Heart left ventricle (tissue), 16 donors: ENCODE results near the gene ILDR1. TPM values are rescaled to one million over a fixed set of nuclear protein-coding genes. Genes with fewer than 3 reads are reported as not detected.

ENCODE experiments used
- ATAC-seq, 4 donors: fragments of 200-7000 bp; cut with Tn5 transposase; one replicate each; pipeline ENCODE4 v1.9.1; 2020 to 2022; ENCODE audit warnings: moderate library complexity in 4 of 4, mild to moderate bottlenecking in 3 of 4, moderate number of reproducible peaks in 1 of 4
- DNase-seq, 5 donors: peaks; one replicate each; pipeline ENCODE4 v3.0.0-alpha.2; 2020
- H3K27ac ChIP-seq, 12 donors: fragments of 200-600 bp; sonication (generic) in 4 of 12; one replicate each; pipeline versions ENCODE4 v1.5.0 to v1.8.0; 2016 to 2022; ENCODE audit warnings: mild to moderate bottlenecking in 2 of 12
- H3K27me3 ChIP-seq, 9 donors: fragments of 200-600 bp; sonication (generic) in 2 of 9; one replicate each; pipeline versions ENCODE4 v1.5.1 to v1.8.0; 2016 to 2022; ENCODE audit warnings: mild to moderate bottlenecking in 3 of 9
- H3K36me3 ChIP-seq, 9 donors: fragments of 200-600 bp; sonication (generic) in 2 of 9; one replicate each; pipeline versions ENCODE4 v1.5.0 to v1.8.0; 2018 to 2022; ENCODE audit warnings: mild to moderate bottlenecking in 2 of 9
- H3K4me1 ChIP-seq, 12 donors: fragments of 200-600 bp; sonication (generic) in 4 of 12; one replicate each; pipeline versions ENCODE4 v1.5.0 to v1.8.0; 2016 to 2022; ENCODE audit warnings: mild to moderate bottlenecking in 3 of 12
- H3K4me3 ChIP-seq, 12 donors: fragments of 200-600 bp; sonication (generic) in 4 of 12; one replicate each; pipeline versions ENCODE4 v1.5.0 to v1.8.0; 2017 to 2022; ENCODE audit warnings: mild to moderate bottlenecking in 9 of 12, moderate library complexity in 4 of 12
- H3K9me3 ChIP-seq, 12 donors: fragments of 200-600 bp; sonication (generic) in 4 of 12; one replicate each; pipeline versions ENCODE4 v1.5.0 to v1.8.0; 2016 to 2022; ENCODE audit warnings: mild to moderate bottlenecking in 1 of 12
- CTCF ChIP-seq, 12 donors: fragments of 200-600 bp; sonication (generic) in 4 of 12; IDR thresholded peaks; one replicate each; pipeline versions ENCODE4 v1.5.0 to v1.8.0; 2018 to 2022; ENCODE audit warnings: antibody characterized with exemption in 12 of 12, mild to moderate bottlenecking in 5 of 12
- POLR2A ChIP-seq, 2 donors: fragments of 450-650 bp; IDR thresholded peaks; one replicate each; pipeline ENCODE4 v1.6.1; 2017; ENCODE audit warnings: antibody characterized with exemption in 2 of 2, mild to moderate bottlenecking in 2 of 2, moderate library complexity in 2 of 2
- WGBS, 4 donors: extraction: QIAGEN DNeasy Blood & Tissue Kit in 2 of 4; methylation state at CpG; one replicate each; pipeline versions ENCODE4 v1.1.5 to v1.1.7; 2013 to 2018; 5-methylcytosine and 5-hydroxymethylcytosine counted together
- intact Hi-C, 10 donors: fragments of 100-400 bp; cut with DNase I; formaldehyde crosslinking; loops; one replicate each; pipeline versions ENCODE4 v1.11.1 to v1.14.2; 2022
- polyA plus RNA-seq, 2 donors: library from polyadenylated mRNA; stranded (reverse); fragments of 200-250 nt; gene quantifications; one replicate each; pipeline ENCODE4 v1.2.3, GENCODE V29; 2013
- total RNA-seq, 9 donors: library from RNA; depleted of rRNA in 2 of 9; stranded (reverse); fragments of >200 nt in 2 of 9; fragmentation: NEBNext Ultra II Directional in 3 of 9; extraction: Animal tissue kit (Norgen Biotek cat#: 25700) in 3 of 9; gene quantifications; one replicate each; pipeline versions ENCODE4 v1.1.0 to v1.2.4, GENCODE V29; 2016 to 2023
- donor health status: ischemic (EF 13 %, LVEDD 7.1; RV severe dilation, severe dysfunction).
- donor health status: healthy with polysubstance abuse.
- donor health status: DM: no; HTN: yes; CAD: no.
- donor health status: DM: no; HTN: no; CAD: no.
- donor health status: ischemic (EF 25% LVEDD 6.9; RV normal size, moderate dysfunction).
- donor health status: ischemic (EF 25% LVEDD 5.7; RV mildly dilated, moderate dysfunction).
- donor health status: healthy.
- donor health status: DM: yes; HTN: yes; CAD: no.
- donor health status: ischemic (EF 35%, LVEDD 5.7; RV mildly dilated, moderate dysfunction).
- donor health status: nonischemic (EF 11% LVEDD 7.7; RV severe dilation, severe dysfunction).
- donor health status: DM: yes; HTN: yes; CAD: no.
- donor health status: PGD.
- donor health status: ischemic (EF 29% LVEDD 5.4; RV normal size, mild dysfunction).
- donor health status: nonischemic (EF 23%, LVEDD 6.1; RV moderate dilation, normal function).

The ILDR1 gene
- total and polyA plus RNA-seq, 11 donors, result 0.18 to 0.24 (median 0.20) TPM; not detected in 8

- Histone ChIP-seq H3K4me1 (peaks cover 0 to 24% (median 0%) of the 10 kb centered on the region in 12 donors), H3K4me3 (no peak overlapping the region), H3K27ac (peak overlapping the region in 3 of 12 donors; percentile 6 to 81 (median 35)), H3K36me3 (no peaks in the 10 kb centered on the region), H3K27me3 (no peaks in the 10 kb centered on the region), H3K9me3 (peaks cover 0 to 7% (median under 1%) of the 10 kb centered on the region in 12 donors)
- peak in 3 of 4 donors; percentile 29 to 82 (median 77) for ATAC-seq
- 85 to 97% (median 90%) methylated on average over 2 of the region's 2 CpGs for WGBS, 4 donors
- intact Hi-C loops, result no loop called here
- DNase-seq, result peak in 2 of 5 donors; percentile 20 to 31
- no peak for TF ChIP-seq CTCF (IDR thresholded peaks at IDR 0.05)
- no peak for TF ChIP-seq POLR2A (IDR thresholded peaks at IDR 0.05)
Observed at GRCh38 chr3:121957674-121958415, 64.2 kb downstream of the ILDR1 start.

DNA sequence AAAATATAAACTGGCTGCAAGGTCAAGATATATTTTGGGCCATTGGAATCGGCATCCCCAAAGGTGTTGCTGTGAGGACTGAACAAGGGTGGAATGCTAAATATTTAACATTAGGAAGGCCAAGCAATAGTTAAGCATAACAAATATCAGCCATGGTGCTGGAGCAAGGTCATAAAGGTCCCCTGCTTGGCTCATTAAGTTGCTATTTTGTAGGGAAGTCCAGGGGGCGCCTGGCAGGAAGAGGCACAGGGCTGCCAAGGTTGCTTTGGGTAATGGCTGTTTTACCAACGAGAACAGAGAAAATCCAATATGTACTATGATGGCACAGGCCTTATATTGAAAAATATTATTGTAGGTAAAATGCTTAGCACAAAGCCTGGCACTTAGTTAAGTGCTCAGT is 65.7 kb downstream of the ILDR1 start:
- Histone ChIP-seq H3K4me3 (no peak overlapping the region), H3K27ac (peak overlapping the region in 1 of 12 donors; percentile 81), H3K36me3 (no peaks in the 10 kb centered on the region), H3K4me1 (peaks cover 0 to 24% (median 0%) of the 10 kb centered on the region in 12 donors), H3K9me3 (peaks cover 0 to 19% (median 10%) of the 10 kb centered on the region in 12 donors), H3K27me3 (no peaks in the 10 kb centered on the region)
- TF ChIP-seq POLR2A (IDR thresholded peaks at IDR 0.05), result no peak
- no peak for TF ChIP-seq CTCF (IDR thresholded peaks at IDR 0.05)
- 61 to 71% (median 68%) methylated on average over 3 of the region's 3 CpGs for WGBS, 4 donors
- DNase-seq (no peak), ATAC-seq (no peak)
- intact Hi-C loops, result no loop called here

- TF ChIP-seq CTCF (IDR thresholded peaks at IDR 0.05), result no peak
- no peak for TF ChIP-seq POLR2A (IDR thresholded peaks at IDR 0.05)
- intact Hi-C loops, result no loop called here
- peaks cover 0 to 5% (median 0%) of the 10 kb centered on the region in 12 donors for H3K4me1 ChIP-seq
- ATAC-seq (no peak), DNase-seq (no peak)
- no peaks in the 10 kb centered on the region for H3K27me3 ChIP-seq
- H3K27ac ChIP-seq, result no peak overlapping the region
- 0 to 82% (median 29%) methylated on average over 1 of the region's 1 CpG for WGBS, 4 donors
- no peak overlapping the region for H3K4me3 ChIP-seq
- peaks cover 0 to 19% (median 10%) of the 10 kb centered on the region in 12 donors for H3K9me3 ChIP-seq
- H3K36me3 ChIP-seq, result no peaks in the 10 kb centered on the region
Observed at GRCh38 chr3:121951291-121951919, 70.6 kb downstream of the ILDR1 start.

- Histone ChIP-seq H3K27ac (no peak overlapping the region), H3K36me3 (peaks cover 0 to under 1% (median 0%) of the 10 kb centered on the region in 9 donors), H3K4me1 (no peaks in the 10 kb centered on the region), H3K4me3 (no peak overlapping the region), H3K9me3 (peaks cover 0 to 19% (median 10%) of the 10 kb centered on the region in 12 donors), H3K27me3 (no peaks in the 10 kb centered on the region)
- intact Hi-C loops, result no loop called here
- TF ChIP-seq CTCF (IDR thresholded peaks at IDR 0.05) (no peak), POLR2A (IDR thresholded peaks at IDR 0.05) (no peak)
- 81 to 96% (median 88%) methylated on average over 1 of the region's 1 CpG for WGBS, 4 donors
- ATAC-seq (no peak), DNase-seq (no peak)
Observed at GRCh38 chr3:121948641-121949040, 73.4 kb downstream of the ILDR1 start.
